Neural cell (in vitro differentiated cells): ENCODE data around the gene CLBA1.

Source experiments
- CTCF ChIP-seq: fragments of 450-650 bp; IDR thresholded peaks from 2 replicates; pipeline ENCODE4 v1.5.1; 2014; ENCODE audit warnings: antibody characterized with exemption, mild to moderate bottlenecking, moderate library complexity; ENCODE audit not compliant: poor library complexity, severe bottlenecking
- EP300 ChIP-seq: fragments of 450-650 bp; conservative IDR thresholded peaks from 2 replicates; pipeline ENCODE4 v1.6.1; 2014; ENCODE audit warnings: antibody characterized with exemption, mild to moderate bottlenecking, moderate library complexity; ENCODE audit not compliant: poor library complexity, severe bottlenecking
- EZH2 ChIP-seq: fragments of 200-600, 300-800 bp; shearing (Covaris generic), sonication (generic); IDR thresholded peaks from 2 replicates; pipeline ENCODE4 v1.6.1; 2014; ENCODE audit warnings: antibody characterized with exemption, low read length, borderline replicate concordance, mild to moderate bottlenecking; ENCODE audit not compliant: insufficient read depth, poor library complexity, severe bottlenecking
- MXI1 ChIP-seq: fragments of 450-650 bp; conservative IDR thresholded peaks from 2 replicates; pipeline ENCODE4 v1.6.1; 2014; ENCODE audit warnings: antibody characterized with exemption, mild to moderate bottlenecking; ENCODE audit not compliant: poor library complexity, severe bottlenecking
- POLR2AphosphoS5 ChIP-seq: IDR thresholded peaks from 2 replicates; pipeline ENCODE4 v1.6.1; 2012
- RAD21 ChIP-seq: fragments of 450-650 bp; conservative IDR thresholded peaks from 2 replicates; pipeline ENCODE4 v1.6.1; 2014; ENCODE audit warnings: antibody characterized with exemption, mild to moderate bottlenecking, moderate library complexity
- REST ChIP-seq: IDR thresholded peaks from 2 replicates; pipeline ENCODE4 v1.6.1; 2012; ENCODE audit warnings: borderline replicate concordance
- SMC3 ChIP-seq: fragments of 450-650 bp; conservative IDR thresholded peaks from 2 replicates; pipeline ENCODE4 v1.6.1; 2014; ENCODE audit warnings: antibody characterized with exemption, mild to moderate bottlenecking, moderate library complexity; ENCODE audit not compliant: poor library complexity
- TAF1 ChIP-seq: IDR thresholded peaks from 2 replicates; pipeline ENCODE4 v1.6.1; 2012; ENCODE audit warnings: low read depth

GRCh38 chr14:104955396-104955770, 30.2 kb upstream of the CLBA1 start:
- TF ChIP-seq EZH2 (no peak), CTCF (no peak), REST (no peak), POLR2AphosphoS5 (no peak), RAD21 (no peak), TAF1 (no peak), SMC3 (no peak), EP300 (no peak), MXI1 (no peak)
